Left ventricle myocardium inferior (tissue), 1 donor: ENCODE results near the gene ZNF536. TPM values are rescaled to one million over a fixed set of nuclear protein-coding genes. Genes with fewer than 3 reads are reported as not detected.
"Not testable (repeated sequence)": the region's sequence is repeated elsewhere in the genome, so short reads cannot be mapped to it uniquely, and the experiment has no call there.

Experiments used
- DNase-seq: peaks from one replicate; pipeline ENCODE4 v3.0.0-alpha.2; 2020
- H3K27ac ChIP-seq: fragments of 200-600 bp; replicated peaks from 2 replicates; pipeline ENCODE4 v1.8.0; 2021
- H3K27me3 ChIP-seq: fragments of 200-600 bp; 2 replicates; pipeline ENCODE4 v1.8.0; 2021; ENCODE audit warnings: low read depth
- H3K36me3 ChIP-seq: fragments of 200-600 bp; 2 replicates; pipeline ENCODE4 v1.8.0; 2021
- H3K4me1 ChIP-seq: fragments of 200-600 bp; 2 replicates; pipeline ENCODE4 v1.8.0; 2021
- H3K4me3 ChIP-seq: fragments of 200-600 bp; 2 replicates; pipeline ENCODE4 v1.8.0; 2021; ENCODE audit warnings: mild to moderate bottlenecking, moderate library complexity
- H3K9me3 ChIP-seq: fragments of 200-600 bp; replicated peaks from 2 replicates; pipeline ENCODE4 v1.8.0; 2021
- CTCF ChIP-seq: fragments of 200-600 bp; IDR thresholded peaks from 2 replicates; pipeline ENCODE4 v1.8.0; 2021; ENCODE audit warnings: antibody characterized with exemption, mild to moderate bottlenecking, borderline replicate concordance
- intact Hi-C: fragments of 100-400 bp; cut with micrococcal nuclease; formaldehyde crosslinking; loops from one replicate; pipeline ENCODE4 v1.11.0; 2022
- total RNA-seq: library from RNA; stranded (reverse); fragmentation: NEBNext Ultra II Directional; extraction: Animal tissue kit (Norgen Biotek cat#: 25700); gene quantifications from one replicate; pipeline ENCODE4 v1.2.1, GENCODE V29; 2021
- donor health status: DM: no; HTN: yes; CAD: no; lungs with severe emphysema.

The ZNF536 gene
- total RNA-seq, 1 donor from 2014 or later, result 4.0 TPM

GRCh38 chr19:30394481-30395151 lies 22.4 kb downstream of the ZNF536 start:
- no peak for DNase-seq
- H3K27me3 ChIP-seq, result peaks cover 63% of the 10 kb centered on the region
- H3K9me3 ChIP-seq, result peaks cover 3% of the 10 kb centered on the region
- H3K4me3 ChIP-seq, result no peak overlapping the region
- TF ChIP-seq CTCF, result no peak
- no peaks in the 10 kb centered on the region for H3K36me3 ChIP-seq
- H3K27ac ChIP-seq, result no peak overlapping the region
- H3K4me1 ChIP-seq, result no peaks in the 10 kb centered on the region
- intact Hi-C loops, result no loop called here

GRCh38 chr19:30395283-30395682 lies 23.1 kb downstream of the ZNF536 start:
- Histone ChIP-seq H3K27me3 (peaks cover 57% of the 10 kb centered on the region), H3K27ac (no peak overlapping the region), H3K9me3 (peaks cover 3% of the 10 kb centered on the region), H3K36me3 (no peaks in the 10 kb centered on the region), H3K4me3 (no peak overlapping the region), H3K4me1 (no peaks in the 10 kb centered on the region)
- intact Hi-C loops, result no loop called here
- TF ChIP-seq CTCF, result no peak
- DNase-seq, result no peak

GRCh38 chr19:30398539-30398938 lies 26.4 kb downstream of the ZNF536 start:
- DNase-seq, H3K36me3 ChIP-seq, intact Hi-C loops, H3K27ac ChIP-seq, H3K4me1 ChIP-seq, H3K9me3 ChIP-seq, H3K4me3 ChIP-seq: not testable (repeated sequence)
- peaks cover 33% of the 10 kb centered on the region for H3K27me3 ChIP-seq

GRCh38 chr19:30401956-30402355 lies 29.8 kb downstream of the ZNF536 start:
- H3K27me3 ChIP-seq, result peaks cover 17% of the 10 kb centered on the region
- TF ChIP-seq CTCF, result no peak
- H3K9me3 ChIP-seq, result peaks cover 3% of the 10 kb centered on the region
- no peak for DNase-seq
- H3K27ac ChIP-seq, result no peak overlapping the region
- H3K4me3 ChIP-seq, result no peak overlapping the region
- intact Hi-C loops, result no loop called here
- no peaks in the 10 kb centered on the region for H3K36me3 ChIP-seq
- H3K4me1 ChIP-seq, result peaks cover 9% of the 10 kb centered on the region

- intact Hi-C loops, result no loop called here
Observed at GRCh38 chr19:30402436-30403202, 30.4 kb downstream of the ZNF536 start.

More at GRCh38 chr19:30402436-30403202, 30.4 kb downstream of the ZNF536 start:
- H3K9me3 ChIP-seq, result peaks cover 3% of the 10 kb centered on the region
- peaks cover 10% of the 10 kb centered on the region for H3K4me1 ChIP-seq
- H3K36me3 ChIP-seq, result no peaks in the 10 kb centered on the region
- no peak overlapping the region for H3K27ac ChIP-seq
- H3K4me3 ChIP-seq, result no peak overlapping the region
- no peak for TF ChIP-seq CTCF
- H3K27me3 ChIP-seq, result peaks cover 17% of the 10 kb centered on the region
- DNase-seq, result no peak
